ENCODE data around the gene ATMIN.
A peak's percentile ranks its signal among the peaks of the same experiment; 100 is the strongest.

The ATMIN gene, protein sequence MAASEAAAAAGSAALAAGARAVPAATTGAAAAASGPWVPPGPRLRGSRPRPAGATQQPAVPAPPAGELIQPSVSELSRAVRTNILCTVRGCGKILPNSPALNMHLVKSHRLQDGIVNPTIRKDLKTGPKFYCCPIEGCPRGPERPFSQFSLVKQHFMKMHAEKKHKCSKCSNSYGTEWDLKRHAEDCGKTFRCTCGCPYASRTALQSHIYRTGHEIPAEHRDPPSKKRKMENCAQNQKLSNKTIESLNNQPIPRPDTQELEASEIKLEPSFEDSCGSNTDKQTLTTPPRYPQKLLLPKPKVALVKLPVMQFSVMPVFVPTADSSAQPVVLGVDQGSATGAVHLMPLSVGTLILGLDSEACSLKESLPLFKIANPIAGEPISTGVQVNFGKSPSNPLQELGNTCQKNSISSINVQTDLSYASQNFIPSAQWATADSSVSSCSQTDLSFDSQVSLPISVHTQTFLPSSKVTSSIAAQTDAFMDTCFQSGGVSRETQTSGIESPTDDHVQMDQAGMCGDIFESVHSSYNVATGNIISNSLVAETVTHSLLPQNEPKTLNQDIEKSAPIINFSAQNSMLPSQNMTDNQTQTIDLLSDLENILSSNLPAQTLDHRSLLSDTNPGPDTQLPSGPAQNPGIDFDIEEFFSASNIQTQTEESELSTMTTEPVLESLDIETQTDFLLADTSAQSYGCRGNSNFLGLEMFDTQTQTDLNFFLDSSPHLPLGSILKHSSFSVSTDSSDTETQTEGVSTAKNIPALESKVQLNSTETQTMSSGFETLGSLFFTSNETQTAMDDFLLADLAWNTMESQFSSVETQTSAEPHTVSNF

GRCh38 chr16:81035398-81035974 is at the start of gene ATMIN:
ATMIN (plus strand) TSS chr16:81035842; CDS start chr16:81035871, 29 bp downstream.
- peak; percentile 28 for DNase-seq

- DNase-seq, result no peak
These were observed 49.1 kb upstream of the ATMIN start for GRCh38 chr16:80986557-80986956.

DNA sequence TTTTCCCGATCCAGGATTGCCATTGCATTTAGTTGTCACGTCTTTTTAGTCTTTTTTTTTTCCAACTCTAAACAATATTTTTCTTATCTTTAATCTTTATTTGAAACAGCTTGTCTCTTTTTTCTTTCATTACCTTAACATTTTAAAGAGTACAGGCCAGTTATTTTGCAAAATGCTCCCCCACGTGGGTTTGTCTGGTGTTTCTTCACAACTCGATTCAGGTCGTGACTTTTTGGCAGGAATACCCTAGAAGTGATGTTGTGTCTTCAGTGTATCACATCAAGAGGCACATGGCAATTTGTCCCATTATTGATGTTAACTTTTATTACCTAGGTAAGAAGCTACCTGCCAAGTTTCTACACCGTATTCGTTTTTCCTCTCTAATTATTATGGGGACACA is 46.9 kb upstream of the ATMIN start:
- no peak for DNase-seq

GRCh38 chr16:80989801-80990200 is 45.8 kb upstream of the ATMIN start:
- no peak for DNase-seq

GRCh38 chr16:80990577-80990976 is 45.1 kb upstream of the ATMIN start:
- DNase-seq, result no peak

DNA sequence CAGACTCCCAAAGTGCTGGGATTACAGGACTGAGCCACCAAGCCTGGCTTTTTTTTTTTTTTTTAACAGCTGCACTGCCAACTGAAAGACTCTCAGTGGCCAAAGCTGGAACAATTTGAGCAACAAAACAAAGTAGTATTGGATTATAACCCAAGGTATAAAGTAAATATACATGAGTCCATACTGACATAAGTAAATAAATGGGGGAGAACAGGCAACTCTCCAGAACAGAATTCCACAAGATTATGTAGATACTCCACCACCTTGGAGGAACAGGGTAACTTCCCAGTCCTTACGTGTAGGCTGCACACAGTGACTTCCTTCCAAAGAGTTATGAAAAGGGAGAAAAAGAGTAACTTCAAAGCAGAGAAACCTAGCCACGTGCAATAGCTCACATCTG is 44.7 kb upstream of the ATMIN start:
- no peak for DNase-seq

DNA sequence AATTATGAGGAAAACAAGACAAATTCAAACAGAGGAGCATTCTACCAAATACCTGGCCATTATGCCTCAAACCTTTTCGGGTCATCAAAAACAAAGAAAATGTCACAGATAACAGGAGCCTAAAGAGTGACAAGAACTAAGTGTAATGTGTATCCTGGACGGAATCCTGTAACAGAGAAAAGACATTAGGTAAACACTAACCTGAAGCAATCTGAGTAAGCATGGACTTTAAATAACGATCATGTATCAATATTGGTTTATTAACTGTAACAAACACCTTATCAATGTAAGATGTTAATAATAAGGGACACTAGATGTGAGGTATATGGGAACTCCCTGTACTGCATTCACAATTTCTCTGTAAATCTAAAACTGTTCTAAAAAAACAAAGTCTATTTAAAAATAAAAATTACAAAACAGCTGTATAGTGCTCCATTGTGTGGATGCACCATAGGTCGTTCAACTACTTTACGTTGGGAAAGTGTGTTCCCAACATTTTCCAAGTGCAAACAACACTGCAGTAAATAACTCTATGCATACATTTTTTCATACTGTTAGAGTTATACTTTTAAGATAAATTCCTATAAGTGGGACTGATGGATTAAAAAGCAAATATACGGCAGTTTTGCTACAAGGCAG is 43.7 kb upstream of the ATMIN start:
- no peak for DNase-seq

DNA sequence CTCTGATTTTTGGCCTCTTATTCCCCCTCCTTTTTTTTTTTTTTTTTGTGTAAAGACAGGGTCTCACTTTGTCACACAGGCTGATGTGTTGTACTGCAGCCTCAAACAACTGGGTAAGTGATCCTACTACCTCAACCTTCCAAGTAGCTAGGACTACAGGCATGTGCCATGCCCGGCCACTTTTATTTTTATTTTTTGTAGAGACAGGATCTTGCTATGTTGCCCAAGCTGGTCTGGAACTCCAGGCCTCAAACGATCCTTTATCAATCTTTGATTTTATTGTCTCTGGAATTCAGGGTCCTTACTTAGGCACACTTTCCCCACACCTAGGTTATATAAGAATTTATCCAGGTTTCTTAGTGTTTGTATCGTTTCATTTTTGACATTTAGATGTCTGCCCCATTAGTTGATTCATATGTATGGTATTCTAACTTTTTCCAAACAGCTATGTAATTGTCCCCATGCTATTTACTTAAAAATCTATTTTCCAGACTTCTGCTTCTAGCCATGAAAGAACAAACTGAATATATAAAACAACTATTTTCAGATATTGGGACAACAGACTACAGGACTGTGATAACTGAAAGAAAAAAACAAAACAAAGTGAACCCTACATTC is 42.9 kb upstream of the ATMIN start:
- DNase-seq, result no peak

DNA sequence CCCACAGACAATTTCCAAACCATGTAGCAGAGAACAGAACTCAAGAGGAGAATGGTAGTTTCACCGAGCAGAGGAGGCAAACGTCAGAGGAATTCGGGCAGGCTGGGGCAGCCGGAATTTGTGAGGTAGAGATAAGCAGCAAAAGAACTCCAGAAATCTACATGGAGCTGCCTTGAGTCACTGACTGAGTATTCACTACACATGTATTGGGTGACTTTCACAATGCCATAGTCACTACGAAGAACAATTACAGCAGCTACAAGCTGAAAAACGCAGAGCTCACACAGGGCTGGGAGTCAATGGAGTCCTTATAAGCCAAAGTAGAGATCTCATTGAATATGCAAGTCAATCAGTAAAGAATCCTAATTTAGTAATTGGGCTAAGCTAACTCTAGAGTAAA is 42.3 kb upstream of the ATMIN start:
- DNase-seq, result peak; percentile 11

GRCh38 chr16:80993834-80994233 is 41.8 kb upstream of the ATMIN start:
- DNase-seq, result no peak

DNA sequence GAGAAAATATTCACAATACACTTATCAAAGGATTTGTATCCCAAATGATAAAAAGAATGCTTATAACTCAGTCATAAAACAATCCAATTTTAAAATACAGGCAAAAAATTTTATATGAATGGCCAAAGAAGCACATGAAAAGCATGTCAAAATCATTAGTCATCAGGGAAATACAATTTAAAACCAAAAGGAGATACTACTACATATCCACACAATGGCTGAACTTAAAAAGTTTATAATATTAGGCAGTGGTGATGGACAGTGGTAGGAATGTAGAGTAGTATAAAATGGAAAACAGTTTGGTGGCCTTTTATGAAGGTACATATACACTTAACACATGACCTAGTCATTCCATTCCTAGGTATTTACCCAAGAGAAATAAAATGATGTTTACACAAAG is 41.2 kb upstream of the ATMIN start:
- DNase-seq, result no peak

DNA sequence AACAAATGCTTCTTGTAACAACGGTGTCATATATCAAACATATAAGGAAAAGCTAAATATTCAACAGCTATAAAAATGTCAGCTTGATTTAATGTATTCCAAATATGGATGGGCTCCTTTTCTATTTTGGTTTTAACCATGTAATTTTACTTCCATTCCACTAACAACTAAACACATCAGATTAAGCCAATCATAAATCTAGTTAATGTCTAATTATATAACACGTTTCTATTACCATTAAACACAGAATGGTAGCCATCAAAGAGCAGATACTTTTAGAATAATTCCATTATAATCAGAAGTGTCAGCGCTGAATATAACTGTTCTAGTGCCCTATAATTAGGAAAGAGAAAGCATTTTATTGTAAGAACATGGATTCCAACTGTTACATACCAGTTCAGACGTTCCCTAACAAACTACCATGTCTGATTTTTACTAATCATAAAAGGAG is 38.9 kb upstream of the ATMIN start:
- no peak for DNase-seq

- no peak for DNase-seq
These were observed 38.4 kb upstream of the ATMIN start for GRCh38 chr16:80997139-80997798.

GRCh38 chr16:80997964-80998620 is 37.5 kb upstream of the ATMIN start:
- no peak for DNase-seq

- DNase-seq, result no peak
These were observed 34.8 kb upstream of the ATMIN start for GRCh38 chr16:81000873-81001272.

GRCh38 chr16:81001330-81001729 is 34.3 kb upstream of the ATMIN start:
- DNase-seq, result no peak

DNA sequence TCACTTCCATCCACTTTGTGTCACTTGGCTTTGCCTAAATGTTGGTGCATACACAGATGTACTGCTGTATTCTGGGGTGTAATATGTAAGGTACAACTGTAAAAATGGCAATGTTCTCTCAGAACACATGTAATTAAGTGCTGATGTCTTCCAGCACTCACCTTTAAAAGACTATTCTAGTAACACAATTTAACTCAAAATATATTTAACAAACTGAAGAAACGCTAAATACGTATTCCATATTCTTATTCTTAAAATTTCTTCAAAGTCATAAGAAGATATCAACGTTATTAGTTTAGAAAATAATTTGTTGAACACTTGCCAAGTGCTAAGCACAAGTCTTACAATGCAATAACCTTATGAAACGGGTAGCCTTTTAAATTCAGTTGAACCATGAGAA is 32.6 kb upstream of the ATMIN start:
- DNase-seq, result no peak

DNA sequence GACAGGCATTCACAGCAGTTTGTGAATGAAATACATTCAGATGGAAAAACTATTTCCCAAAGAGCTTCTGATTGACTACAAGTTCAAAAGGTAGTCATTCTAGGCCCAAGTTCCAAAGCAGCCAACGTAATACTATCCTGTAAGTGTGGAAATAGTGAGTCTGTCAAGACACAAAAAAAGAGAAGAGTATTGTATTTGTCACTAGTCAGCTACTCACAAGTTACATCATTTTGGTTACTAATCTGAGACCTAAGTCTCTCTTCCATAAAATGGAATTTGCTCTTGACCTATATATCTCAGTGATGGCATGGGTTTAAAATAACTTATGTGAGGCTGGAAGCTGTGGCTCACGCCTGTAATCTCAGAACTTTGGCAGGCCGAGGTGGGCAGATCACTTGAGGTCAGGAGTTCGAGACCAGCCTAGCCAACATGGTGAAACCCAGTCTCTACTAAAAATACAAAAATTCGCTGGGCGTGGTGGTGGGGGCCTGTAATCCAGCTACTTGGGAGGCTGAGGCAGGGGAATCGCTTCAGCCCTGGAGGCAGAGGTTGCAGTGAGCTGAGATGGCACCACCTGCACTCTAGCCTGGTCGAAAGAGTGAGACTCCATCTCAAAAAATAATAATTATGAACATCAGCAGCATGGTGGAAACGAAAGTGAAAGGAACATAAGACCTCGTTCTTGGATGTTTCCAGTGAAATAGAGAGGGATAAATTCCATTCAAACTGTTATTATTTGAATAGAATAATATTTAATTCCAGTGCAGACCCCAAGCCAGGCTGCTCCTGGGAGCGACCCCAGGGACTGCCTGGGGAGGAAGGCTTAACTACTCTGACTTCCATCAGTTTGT is 31.8 kb upstream of the ATMIN start:
- DNase-seq, result no peak

GRCh38 chr16:81004646-81005353 is 30.8 kb upstream of the ATMIN start:
- DNase-seq, result no peak

- DNase-seq, result no peak
These were observed 30.0 kb upstream of the ATMIN start for GRCh38 chr16:81005610-81006161.
